Thyroid gland (tissue), 4 donors: ENCODE measurements around the gene ARHGAP18. TPM values are rescaled to one million over a fixed set of nuclear protein-coding genes. Genes with fewer than 3 reads are reported as not detected.

ENCODE experiments used
- DNase-seq, 2 donors: peaks; one replicate each; pipeline ENCODE4 v3.0.0-alpha.2; 2019
- H3K27ac ChIP-seq, 3 donors: fragments of 200-600 bp; sonication (generic); 1 replicate in 2 of 3; 2 replicates in 1 of 3; pipeline ENCODE4 v1.5.1; 2016 to 2019; ENCODE audit warnings: mild to moderate bottlenecking in 1 of 3, moderate library complexity in 1 of 3
- H3K27me3 ChIP-seq: fragments of 200-600 bp; sonication (generic); one replicate; pipeline ENCODE4 v1.5.1; 2019
- H3K36me3 ChIP-seq, 2 donors: fragments of 200-600 bp; sonication (generic); one replicate each; pipeline ENCODE4 v1.5.1; 2016 to 2019
- H3K4me1 ChIP-seq, 2 donors: fragments of 200-600 bp; sonication (generic); one replicate each; pipeline ENCODE4 v1.5.1; 2017 to 2019
- H3K4me3 ChIP-seq, 3 donors: fragments of 200-600 bp; sonication (generic); replicated peaks in 1 of 3; 1 replicate in 2 of 3; 2 replicates in 1 of 3; pipeline ENCODE4 v1.5.1; 2016; ENCODE audit warnings: mild to moderate bottlenecking in 1 of 3
- H3K9me3 ChIP-seq: fragments of 200-600 bp; sonication (generic); one replicate; pipeline ENCODE4 v1.5.1; 2017
- POLR2A ChIP-seq, 2 donors: fragments of 450-650 bp; IDR thresholded peaks; one replicate each; pipeline ENCODE4 v1.6.1; 2017; ENCODE audit warnings: antibody characterized with exemption in 2 of 2, mild to moderate bottlenecking in 2 of 2, moderate library complexity in 1 of 2
- WGBS, 2 donors: methylation state at CpG; one replicate each; pipeline ENCODE4 v1.1.5; 2017; 5-methylcytosine and 5-hydroxymethylcytosine counted together
- intact Hi-C: fragments of 100-400 bp; cut with DNase I; formaldehyde crosslinking; loops from one replicate; pipeline ENCODE4 v1.15.1; 2023
- total RNA-seq, 4 donors: library from RNA; depleted of rRNA; stranded (reverse); fragments of >200 nt; gene quantifications; one replicate each; pipeline ENCODE4 v1.2.3, GENCODE V29; 2016
- TF ChIP-seq, protein P1 (sequence below), 6 experiments: fragments of 200-600 bp in 3 of 6; fragments of 450-650 bp in 3 of 6; sonication (generic) in 3 of 6; IDR thresholded peaks; one replicate each; pipeline ENCODE4 v1.5.1; 2016 to 2019; ENCODE audit warnings: antibody characterized with exemption in 6 of 6, mild to moderate bottlenecking in 2 of 6, inconsistent platforms in 1 of 6, moderate library complexity in 1 of 6

ARHGAP18 gene
- total RNA-seq, 4 donors from 2014 or later: 26.5 to 31.6 (median 28.3) TPM

DNA sequence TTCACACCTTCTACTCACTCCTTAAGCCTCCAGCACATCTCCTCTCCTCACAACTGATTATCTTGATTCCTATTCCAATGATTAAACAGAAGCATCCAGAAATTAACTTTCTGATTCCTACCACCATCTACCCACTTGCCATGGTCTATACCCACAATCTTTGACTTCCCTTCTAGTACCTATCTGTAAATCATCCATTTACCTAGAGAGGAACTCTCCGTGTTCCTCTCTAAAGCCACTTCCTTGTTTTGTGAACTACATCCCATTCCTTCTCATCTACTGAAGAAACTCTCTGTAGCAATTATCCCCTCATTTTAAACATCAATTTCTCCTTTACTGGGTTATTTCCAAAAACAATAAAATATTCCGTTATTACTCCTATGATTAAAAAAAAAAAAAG is 167.3 kb downstream of the ARHGAP18 start:
- no peak overlapping the region for H3K27ac ChIP-seq
- no peaks in the 10 kb centered on the region for H3K36me3 ChIP-seq
- intact Hi-C loops: no loop called here
- no peaks in the 10 kb centered on the region for H3K4me1 ChIP-seq
- H3K27me3 ChIP-seq: no peaks in the 10 kb centered on the region
- TF ChIP-seq, protein P1, sequence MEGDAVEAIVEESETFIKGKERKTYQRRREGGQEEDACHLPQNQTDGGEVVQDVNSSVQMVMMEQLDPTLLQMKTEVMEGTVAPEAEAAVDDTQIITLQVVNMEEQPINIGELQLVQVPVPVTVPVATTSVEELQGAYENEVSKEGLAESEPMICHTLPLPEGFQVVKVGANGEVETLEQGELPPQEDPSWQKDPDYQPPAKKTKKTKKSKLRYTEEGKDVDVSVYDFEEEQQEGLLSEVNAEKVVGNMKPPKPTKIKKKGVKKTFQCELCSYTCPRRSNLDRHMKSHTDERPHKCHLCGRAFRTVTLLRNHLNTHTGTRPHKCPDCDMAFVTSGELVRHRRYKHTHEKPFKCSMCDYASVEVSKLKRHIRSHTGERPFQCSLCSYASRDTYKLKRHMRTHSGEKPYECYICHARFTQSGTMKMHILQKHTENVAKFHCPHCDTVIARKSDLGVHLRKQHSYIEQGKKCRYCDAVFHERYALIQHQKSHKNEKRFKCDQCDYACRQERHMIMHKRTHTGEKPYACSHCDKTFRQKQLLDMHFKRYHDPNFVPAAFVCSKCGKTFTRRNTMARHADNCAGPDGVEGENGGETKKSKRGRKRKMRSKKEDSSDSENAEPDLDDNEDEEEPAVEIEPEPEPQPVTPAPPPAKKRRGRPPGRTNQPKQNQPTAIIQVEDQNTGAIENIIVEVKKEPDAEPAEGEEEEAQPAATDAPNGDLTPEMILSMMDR (IDR thresholded peaks at IDR 0.05): no peak
- TF ChIP-seq POLR2A (IDR thresholded peaks at IDR 0.05): no peak
- WGBS, 2 donors: 73 to 82% methylated on average over 2 of the region's 2 CpGs
- H3K9me3 ChIP-seq: no peaks in the 10 kb centered on the region
- no peak for DNase-seq
- no peak overlapping the region for H3K4me3 ChIP-seq

DNA sequence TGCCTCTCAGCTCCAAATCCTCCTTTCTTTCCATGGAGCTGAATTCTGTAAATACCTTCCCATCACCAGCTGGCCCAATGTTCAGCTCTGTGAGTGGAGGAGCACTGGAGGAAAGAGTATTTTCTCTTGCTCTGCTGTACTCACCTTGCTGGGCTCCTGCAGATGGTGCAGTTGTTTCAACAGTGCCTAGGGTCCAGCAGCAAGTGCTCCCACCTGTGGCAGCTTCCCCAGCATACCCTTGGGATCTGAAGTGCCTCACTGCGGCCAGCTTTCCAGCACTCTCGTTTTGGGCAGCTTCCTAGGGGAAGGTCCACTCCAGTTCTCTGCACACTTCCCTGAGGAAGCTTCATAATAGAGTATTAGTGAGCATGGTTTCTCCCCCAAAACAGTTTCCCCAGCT is 170.9 kb downstream of the ARHGAP18 start:
- H3K4me3 ChIP-seq: no peak overlapping the region
- intact Hi-C loops: no loop called here
- H3K9me3 ChIP-seq: no peaks in the 10 kb centered on the region
- no peaks in the 10 kb centered on the region for H3K36me3 ChIP-seq
- no peak overlapping the region for H3K27ac ChIP-seq
- H3K27me3 ChIP-seq: no peaks in the 10 kb centered on the region
- DNase-seq: no peak
- WGBS, 2 donors: 71 to 75% methylated on average over 2 of the region's 2 CpGs
- no peaks in the 10 kb centered on the region for H3K4me1 ChIP-seq
- TF ChIP-seq, protein P1 (IDR thresholded peaks at IDR 0.05): no peak
- no peak for TF ChIP-seq POLR2A (IDR thresholded peaks at IDR 0.05)

DNA sequence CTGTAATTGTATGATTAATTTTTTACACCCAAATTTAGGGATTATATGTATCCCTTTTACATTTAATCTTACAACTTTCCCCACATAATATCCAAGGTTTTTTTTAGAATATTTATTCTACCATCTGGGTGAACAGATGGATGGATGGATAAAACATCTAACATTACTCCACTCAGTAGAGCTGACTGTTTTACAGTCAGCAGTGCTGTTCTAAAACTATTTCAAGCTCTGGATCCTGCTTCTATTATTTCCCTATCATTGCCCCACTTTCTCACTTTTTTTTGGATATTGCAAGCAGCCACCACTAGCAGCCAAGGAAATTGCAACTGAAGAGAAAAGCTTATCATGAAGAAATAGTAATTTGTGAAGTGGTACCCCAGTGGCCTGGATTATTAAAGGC is 173.7 kb downstream of the ARHGAP18 start:
- no peaks in the 10 kb centered on the region for H3K4me1 ChIP-seq
- TF ChIP-seq, protein P1 (IDR thresholded peaks at IDR 0.05): no peak
- TF ChIP-seq POLR2A (IDR thresholded peaks at IDR 0.05): no peak
- no peaks in the 10 kb centered on the region for H3K27me3 ChIP-seq
- DNase-seq: no peak
- intact Hi-C loops: no loop called here
- H3K36me3 ChIP-seq: no peaks in the 10 kb centered on the region
- no peak overlapping the region for H3K4me3 ChIP-seq
- H3K9me3 ChIP-seq: no peaks in the 10 kb centered on the region
- H3K27ac ChIP-seq: no peak overlapping the region

- Histone ChIP-seq H3K27ac (no peak overlapping the region), H3K4me1 (no peaks in the 10 kb centered on the region), H3K4me3 (no peak overlapping the region), H3K9me3 (no peaks in the 10 kb centered on the region), H3K36me3 (no peaks in the 10 kb centered on the region), H3K27me3 (no peaks in the 10 kb centered on the region)
- intact Hi-C loops: no loop called here
- DNase-seq: no peak
- no peak for TF ChIP-seq POLR2A (IDR thresholded peaks at IDR 0.05)
- TF ChIP-seq, protein P1 (IDR thresholded peaks at IDR 0.05): no peak
Observed at GRCh38 chr6:129534926-129535325, 175.1 kb downstream of the ARHGAP18 start.

Other genes with a start within 250 kb of the ARHGAP18 start
- not detected for gene TMEM244, start 151.1 kb upstream of the ARHGAP18 start, total RNA-seq